ENCODE results near the gene ANKRD27.

GRCh38 chr19:32662186-32662585, 12.8 kb downstream of the ANKRD27 start:
- TF ChIP-seq CTCF (IDR thresholded peaks at IDR 0.05) (no peak), EZH2 (IDR thresholded peaks at IDR 0.05) (no peak)
